CD4-positive, alpha-beta T cell treated with Interleukin-6 for 4 hours (primary cell): Measurements from ENCODE around the gene DGKQ.
"Not testable (repeated sequence)": the region's sequence is repeated elsewhere in the genome, so short reads cannot be mapped to it uniquely, and the experiment has no call there.

ENCODE experiments used
- DNase-seq: peaks from one replicate; pipeline ENCODE4 v3.0.0-alpha.2; 2020; ENCODE audit warnings: mixed read lengths

The DGKQ gene

DNA sequence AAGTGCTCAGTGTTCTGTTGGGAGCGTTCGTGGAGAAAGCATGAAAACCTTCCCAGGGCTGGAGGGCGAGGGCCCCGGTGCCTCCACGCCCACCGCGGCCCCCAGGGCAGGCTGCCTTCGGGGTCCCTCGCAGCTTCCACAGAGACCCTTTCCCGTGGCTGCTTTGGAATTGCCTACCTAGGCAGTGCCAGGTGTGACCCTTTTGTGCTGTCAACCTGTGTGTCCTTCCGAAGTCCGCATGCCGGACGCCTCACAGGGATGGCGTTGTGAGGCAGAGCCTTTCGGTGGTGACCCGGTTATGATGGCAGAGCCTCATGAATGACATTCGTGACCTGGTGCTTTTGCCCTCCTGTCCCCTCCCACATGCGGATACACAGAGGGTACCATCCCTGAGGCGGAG, 23.7 kb downstream of the DGKQ start:
- no peak for DNase-seq

DNA sequence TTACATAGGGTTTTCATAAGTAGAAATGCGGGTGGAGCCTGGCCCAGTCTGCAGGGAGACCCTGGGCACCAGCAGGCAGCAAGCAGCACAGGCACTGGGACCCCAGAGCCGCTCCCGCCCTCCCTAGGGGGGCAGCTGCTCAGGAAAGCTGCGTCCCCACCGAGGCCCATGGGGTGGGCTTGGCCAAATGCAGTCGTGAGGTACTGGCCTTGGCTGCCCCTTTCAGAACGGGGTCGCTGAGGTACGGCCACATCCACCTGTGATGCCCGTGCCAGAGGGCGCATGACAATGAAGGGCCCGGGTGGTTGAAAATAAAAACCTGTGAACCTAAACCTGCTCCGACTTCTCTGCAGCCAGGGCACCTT, 24.5 kb downstream of the DGKQ start:
- no peak for DNase-seq

DNA sequence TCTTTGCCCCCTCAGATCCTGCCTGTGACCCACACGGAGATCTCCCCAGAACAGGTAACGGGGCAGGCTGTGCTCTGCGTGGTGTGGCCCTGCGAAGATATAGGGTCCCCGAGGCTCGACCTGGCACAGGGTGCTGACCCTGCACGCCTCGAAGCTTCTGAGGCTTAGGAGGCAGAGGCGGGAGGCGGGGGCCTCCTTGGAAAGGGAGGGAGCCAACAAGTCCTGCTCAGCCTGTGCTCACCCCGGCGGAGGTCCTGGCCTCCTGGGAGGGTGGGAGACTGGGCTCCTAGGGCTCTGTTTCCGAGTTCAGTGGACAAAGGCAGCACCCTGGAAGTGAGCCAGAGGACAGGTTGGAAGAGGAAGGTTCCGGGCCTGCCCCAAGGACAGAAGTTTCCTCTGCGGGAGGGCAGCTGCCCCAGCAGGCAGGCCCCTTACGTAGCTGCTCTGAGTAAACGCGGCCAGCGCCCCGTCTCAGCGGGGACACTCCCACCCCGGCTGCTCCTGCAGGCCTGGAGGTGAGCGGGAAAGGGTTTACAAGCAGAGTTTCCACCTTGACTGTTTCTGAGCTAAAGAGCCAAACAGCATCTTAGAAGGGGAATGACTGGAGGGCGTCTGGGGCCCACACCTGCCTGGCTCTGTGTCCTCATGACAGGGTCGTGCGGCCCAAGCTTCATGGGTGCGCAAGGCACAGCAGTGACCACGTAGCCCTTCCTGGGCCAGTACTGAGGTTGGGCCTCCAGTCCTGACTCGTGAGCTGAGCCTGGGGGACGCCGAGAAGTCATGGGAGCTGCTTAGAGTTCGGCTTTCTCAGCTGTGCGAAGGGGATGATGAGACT, 25.1 kb downstream of the DGKQ start:
- no peak for DNase-seq

DNA sequence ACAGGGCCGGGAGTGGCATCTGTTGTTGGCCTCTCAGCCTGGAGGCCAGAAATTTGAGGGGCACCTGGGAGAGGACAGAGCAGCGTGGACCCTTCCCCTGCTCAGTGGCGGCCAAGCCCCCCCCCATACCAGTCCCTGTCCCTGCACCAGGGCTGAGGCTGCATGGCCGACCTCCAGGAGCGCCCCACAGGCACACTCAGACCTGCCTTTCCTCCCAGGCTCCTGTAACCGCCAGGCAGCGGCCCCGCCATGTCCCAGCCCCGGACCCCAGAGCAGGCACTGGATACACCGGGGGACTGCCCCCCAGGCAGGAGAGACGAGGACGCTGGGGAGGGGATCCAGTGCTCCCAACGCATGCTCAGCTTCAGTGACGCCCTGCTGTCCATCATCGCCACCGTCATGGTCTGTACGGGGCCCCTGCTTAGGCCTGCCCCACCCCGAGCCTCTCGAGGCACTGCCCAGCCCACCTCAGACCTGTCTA, 25.8 kb downstream of the DGKQ start:
- DNase-seq, result no peak

DNA sequence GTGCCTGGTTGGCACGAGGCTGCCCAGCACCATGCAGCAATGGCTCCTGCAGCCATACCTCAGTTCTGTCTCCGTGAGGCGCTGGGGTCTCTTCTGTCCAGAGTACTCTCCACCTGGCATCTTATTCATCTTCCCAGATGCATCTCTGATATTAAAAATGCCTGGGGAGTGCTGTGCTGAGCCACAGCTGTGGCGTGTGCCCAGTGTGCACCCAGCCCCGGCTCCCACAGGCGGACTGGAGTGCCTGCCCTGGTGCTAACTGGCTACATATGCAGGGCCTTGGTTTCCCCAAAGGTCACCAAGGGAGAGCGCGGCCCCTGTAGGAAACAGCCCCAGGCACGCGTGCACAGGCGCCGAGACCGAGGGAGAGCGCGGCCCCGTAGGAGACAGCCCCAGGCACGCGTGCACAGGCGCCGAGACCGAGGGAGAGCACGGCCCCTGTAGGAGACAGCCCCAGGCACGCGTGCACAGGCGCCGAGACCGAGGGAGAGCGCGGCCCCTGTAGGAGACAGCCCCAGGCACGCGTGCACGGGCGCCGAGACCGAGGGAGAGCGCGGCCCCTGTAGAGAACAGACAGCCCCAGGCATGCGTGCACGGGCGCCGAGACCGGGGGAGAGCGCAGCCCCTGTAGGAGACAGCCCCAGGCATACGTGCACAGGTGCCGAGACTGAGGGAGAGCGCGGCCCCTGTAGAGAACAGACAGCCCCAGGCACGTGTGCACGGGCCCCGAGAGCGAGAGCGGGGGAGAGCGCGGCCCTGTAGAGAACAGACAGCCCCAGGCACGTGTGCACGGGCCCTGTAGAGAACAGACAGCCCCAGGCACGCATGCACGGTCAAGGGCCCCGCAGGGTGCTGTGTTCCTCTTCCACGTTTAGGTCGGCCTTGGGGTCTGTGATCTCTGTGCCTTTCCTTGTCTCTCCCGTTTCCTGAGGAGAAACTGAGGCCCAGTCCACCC, 26.6 kb downstream of the DGKQ start:
- DNase-seq, result no peak

DNA sequence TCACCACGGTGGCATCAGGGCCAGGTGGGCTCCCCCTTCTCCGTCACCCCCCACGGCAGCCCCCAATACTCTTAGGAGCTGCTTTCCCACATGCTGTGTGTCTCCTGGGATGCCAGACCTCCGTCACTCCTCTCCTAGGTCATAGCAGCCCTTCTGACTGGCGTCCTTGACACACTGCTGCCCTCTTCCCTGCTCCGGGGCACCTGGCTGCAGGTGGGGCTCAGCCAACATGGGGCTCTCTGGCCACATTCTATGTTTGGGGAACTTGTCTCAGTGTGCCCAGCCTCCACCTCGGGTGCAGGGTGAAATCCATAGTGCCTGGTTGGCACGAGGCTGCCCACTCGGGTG, 27.3 kb downstream of the DGKQ start:
- no peak for DNase-seq

DNA sequence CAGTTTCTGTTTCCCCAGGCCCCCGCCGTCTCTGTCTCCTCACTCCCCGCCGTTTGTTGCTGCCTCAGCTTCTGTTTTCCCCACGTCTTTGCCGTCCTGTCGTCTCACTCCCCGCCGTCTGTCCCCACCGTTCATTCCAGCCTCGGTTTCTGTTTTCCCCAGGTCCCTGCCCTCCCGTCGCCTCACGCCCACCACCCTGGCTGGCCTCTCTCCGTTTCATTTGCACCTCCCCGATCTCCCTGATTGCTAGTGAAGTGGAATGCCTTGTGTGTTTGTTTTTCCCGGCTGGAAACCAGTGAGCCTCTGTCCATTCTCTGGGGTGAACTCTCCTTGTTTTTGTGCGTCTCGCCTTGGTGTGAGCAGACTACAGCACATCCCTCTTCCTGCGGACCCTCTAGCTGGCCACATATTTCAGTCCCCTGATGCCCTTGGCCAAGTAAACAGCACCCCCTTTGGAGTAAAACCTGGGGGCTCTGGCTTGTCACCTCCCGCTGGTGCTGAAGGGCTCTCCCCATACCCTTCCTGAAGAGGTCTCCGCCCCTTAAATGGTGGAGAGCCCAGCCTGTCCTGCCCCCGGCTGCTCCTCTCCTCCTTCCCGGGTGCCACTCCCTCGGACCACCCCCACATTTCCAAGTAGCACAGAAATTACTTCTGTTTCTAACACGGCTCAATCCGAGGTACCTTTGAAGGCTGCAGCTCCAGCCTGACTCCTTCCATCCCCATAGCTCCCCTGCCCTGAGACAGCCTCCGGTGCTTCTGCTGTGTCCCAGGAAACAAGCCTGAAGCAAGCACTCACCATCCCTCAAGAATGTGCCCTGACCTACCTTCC, 27.9 kb downstream of the DGKQ start:
- DNase-seq, result no peak

DNA sequence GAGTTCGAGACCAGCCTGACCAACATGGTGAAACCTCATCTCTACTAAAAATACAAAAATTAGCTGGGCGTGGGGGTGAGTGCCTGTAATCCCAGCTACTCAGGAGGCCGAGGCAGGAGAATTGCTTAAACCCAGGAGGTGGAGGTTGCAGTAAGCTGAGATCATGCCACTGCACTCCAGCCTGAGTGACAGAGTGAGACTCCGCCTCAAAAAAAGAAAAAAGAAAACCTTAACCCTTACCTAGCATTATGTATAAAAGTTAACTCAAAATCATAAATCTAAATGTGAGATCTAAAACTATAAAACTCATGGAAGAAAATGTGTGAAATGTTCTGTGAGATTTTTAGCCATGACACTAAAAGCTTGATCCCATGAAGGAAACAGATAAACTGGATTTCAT, 33.9 kb downstream of the DGKQ start:
- DNase-seq, result not testable (repeated sequence)

DNA sequence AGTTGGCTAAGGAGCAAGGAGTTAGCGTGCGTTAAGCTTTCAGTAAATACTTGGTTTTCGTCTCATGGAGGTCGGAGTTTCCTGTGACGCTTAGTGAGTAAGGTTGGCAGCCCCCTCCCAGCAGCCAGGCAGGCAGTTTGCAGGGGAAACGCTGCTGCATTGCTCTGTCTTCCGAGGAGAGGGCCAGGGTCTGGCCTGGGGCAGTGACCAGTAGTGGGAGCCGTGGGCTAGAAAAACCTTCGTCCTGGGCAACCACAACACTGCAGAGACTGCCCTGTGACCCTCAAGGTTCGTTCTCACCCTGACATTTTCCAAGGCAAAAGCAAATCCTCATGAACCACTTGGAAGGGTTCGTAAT, 40.7 kb downstream of the DGKQ start:
- DNase-seq, result no peak

DNA sequence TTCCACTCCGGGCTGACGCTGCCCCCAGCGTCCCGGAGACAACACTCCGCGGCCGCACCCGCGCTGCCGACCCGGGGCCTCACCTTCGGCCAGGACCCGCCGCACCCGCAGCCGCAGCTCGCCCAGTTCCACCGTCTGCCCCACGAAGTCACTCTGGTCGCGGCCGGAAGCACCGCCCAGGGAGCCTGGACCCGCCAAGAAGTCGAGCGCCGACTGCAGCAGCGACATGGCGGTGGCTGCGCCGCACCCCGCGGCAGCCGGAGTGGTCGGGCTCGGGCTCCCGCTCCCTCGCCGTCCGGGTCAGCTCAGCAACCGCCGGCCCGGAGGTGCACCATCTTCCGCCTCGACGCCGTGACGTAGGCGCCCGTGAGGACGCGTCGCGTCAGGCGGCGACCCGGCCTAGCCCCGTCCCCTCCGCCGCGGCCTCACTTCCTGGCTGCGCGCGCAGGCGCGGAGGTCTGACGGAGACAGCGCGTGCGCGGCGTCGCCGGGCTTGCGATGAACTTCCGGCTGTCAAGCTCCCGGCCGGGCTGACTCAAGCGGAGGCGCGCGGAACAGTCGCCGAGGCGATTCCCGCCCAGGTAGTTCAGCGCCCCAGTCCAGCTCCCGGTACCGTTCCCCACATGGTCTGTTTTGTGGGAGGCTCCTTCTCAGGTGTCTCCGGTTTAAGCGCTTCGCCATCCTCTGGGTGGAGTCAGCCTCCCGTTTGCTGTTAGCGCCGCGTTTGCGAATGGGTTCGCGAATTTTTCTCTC, 41.2 kb downstream of the DGKQ start, which contains the start of the genes GAK and TMEM175:
Gene GAK, minus strand, starts transcription at position 357 of the 753 bp plus-strand sequence. Its CDS starts 129 bp downstream, at position 228.
Gene TMEM175, plus strand, starts transcription at position 501 of the 753 bp plus-strand sequence. CDS start 15,280 bp downstream, outside the sequence.
- DNase-seq, result peak; percentile 96

DNA sequence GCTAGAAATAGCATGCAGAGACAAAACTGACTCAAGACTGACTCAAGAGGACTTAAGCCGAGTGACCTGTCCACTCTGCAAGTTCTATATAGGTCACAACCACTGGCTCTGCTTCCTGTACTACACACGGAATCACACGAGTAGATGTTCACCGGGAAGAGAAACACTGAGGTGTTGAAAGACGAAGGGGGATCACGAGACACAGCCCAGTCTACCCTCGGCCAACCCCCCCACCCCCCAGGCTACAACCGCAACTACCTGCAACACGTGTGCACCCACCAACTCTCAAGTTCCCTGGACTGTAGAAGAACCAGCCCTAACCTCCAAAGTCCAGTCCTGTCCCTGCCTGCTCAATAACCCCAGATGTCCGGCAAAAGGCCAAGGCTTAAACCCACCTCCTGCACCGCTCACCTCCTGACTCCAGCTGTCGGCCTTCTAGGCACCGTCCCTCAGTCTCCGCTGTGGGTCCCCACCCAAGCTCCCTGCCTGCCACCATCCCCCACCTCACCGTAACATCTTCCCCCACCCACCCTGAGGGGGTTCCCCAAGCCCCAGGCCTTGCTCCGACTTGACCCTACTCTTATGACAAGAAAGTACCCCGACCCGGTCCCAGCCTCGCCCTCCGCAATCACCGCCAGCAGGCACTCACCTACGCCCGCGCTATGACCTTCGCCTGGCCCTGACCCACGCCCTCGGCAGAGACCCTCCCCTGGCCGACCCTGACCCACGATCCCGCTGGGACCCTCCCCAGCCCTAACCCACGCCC, 42.0 kb downstream of the DGKQ start:
- DNase-seq, result no peak

DNA sequence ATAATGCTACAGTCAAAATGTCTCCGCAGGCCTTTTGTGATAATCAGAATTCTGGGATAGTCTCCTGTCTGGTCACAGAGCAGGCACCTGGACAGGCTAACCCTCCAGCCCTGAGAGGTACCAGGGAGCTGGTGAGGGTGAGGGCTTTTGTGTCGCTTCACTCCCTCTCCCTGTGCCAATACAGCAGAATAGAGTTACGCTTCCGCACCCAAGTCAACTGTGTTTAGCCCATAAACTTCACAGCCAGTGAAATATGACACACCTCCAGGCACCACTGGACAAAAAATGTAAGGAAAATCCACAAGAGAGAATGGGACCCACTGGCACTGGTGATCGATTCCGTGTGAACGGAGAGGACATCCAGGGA, 42.6 kb downstream of the DGKQ start:
- no peak for DNase-seq

DNA sequence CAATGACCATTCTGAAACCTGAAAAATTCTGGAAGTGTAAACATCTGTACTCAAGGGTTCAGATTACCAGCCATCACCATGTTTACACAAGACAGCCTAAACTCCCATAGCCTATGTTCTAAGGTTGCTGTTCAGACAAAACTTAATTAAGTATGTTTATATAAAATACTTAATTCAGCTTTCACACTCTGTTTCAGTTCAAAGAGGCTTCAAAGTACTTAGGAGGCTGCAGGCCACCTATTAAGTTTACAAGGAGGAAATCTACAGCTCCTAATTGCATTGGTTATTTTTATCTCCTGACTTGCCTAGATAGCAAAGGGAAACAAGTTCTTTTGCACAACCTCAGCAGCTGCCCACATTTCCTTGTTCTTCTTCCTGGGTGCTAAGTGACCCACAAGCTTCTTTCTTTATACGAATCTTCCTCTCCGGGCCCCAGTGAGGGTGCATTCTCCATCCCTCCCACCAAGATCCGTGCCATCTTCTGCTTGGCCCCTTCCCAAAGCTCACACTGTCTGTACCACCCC, 43.3 kb downstream of the DGKQ start:
- DNase-seq, result no peak

DNA sequence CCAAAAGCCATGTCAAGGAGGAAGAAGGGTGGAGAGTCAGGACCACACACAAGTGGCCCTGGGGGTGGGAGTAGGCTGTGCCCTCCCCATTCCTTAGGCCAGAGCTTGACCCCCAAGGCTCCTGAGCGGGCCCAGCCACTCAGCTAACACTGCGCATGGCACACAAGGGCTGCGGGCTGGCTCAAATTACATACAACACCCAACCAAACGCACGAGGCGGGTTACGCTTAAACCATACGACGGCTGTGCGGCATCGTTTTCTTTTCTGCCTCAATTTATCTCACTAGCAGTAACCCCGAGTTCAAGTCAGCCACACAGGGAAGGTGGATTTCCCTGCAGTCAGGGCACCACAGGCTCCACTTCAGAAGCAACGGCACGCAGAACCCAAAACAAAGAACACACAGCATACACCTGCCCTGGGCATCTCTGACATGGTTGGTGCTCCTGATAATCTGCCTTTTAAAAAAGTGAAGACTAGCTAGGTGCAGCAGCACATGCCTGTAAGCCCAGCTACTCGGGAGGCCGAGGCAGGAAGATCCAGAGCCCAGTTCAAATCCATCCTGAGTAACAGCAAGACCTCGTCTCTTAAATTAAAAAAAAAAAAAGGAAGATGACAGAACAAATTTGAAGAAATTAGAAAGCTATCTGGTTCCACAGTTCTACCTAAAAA, 44.1 kb downstream of the DGKQ start:
- DNase-seq, result no peak

DNA sequence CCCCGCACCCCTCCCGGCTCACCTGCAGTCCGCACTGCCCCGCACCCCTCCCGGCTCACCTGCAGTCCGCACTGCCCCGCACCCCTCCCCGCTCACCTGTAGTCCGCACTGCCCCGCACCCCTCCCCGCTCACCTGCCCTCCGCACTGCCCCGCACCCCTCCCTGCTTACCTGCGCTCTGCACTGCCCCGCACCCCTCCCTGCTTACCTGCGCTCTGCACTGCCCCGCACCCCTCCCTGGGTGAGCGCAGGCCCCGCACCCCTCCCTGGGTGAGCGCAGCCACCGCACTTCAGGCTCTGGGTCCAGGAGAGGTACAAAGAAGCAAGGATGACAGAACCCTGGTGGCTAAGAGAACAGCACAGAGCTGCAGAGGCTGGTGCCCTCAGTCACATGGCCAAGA, 45.8 kb downstream of the DGKQ start:
- not testable (repeated sequence) for DNase-seq

DNA sequence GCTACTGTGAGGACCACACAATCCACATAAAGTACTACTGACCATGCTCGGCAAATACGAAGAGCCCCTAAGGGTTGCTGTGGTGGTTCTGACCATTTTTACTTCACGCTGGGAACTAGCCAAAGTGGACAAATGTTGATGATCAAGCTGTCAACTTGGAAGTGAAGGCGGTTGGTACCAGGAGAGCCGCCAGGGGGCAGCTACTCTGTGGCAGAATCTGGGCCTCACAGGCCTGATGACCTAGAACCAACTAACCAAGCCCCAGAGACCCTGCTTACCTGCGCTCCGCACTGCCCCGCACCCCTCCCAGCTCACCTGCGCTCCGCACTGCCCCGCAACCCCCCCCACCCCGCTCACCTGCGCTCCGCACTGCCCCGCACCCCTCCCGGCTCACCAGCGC, 46.8 kb downstream of the DGKQ start:
- no peak for DNase-seq

DNA sequence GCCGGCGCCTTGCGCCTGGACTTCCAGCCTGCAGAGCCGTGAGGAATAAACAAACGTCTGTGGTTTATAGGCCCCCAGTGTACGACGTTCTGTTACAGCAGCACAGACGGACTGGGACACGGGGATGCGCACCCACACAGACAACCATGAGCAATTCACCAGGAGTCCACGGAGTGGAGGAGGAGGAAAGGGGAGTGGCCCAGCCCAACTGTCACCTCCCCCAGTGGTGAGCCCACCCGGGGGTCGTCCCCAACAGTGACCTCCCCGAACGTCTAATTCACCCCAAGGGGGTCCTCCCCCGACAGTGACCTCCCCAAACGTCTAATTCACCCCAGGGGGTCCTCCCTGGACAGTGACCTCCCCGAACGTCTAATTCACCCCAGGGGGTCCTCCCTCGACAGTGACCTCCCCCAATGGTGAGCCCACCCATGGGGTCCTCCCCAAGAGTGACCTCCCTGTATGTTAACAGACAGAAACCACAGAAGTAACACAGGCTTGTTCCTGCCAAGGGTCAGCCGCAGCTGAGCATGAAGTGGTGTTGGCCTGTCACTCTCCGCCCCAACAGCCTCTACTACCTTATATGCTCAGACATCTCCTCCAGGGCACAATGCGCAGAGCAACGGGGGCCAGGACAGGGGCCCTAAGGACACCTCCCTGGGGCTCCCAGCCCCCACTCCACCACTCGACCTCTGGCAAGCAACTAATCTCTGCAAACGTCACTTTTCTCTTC, 47.4 kb downstream of the DGKQ start:
- DNase-seq, result no peak

DNA sequence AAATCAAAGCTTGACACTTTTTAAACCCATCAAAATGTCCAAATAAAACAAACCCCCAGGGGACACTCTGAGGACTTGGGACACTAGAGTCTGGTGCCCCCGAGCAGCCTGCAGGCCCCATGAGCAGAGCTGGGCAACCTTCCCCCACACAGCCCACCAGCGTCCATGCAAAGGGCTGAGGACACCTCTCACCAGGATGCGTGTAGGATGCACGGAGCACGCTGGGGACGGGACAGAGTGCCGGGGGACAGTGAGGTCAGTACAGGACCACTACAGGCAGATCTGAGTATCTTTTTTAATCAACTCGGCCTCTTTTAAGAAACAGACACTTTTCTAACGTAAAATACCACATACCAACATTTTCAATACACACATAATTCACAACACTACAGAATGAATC, 48.2 kb downstream of the DGKQ start:
- DNase-seq, result no peak
